K562 (cell line): Measurements from ENCODE around the gene VPS37D. TPM values are rescaled to one million over a fixed set of nuclear protein-coding genes. Genes with fewer than 3 reads are reported as not detected.

Source experiments
- ARNT ChIP-seq, 2 experiments: fragments of 450-650 bp; IDR thresholded peaks; 2 replicates each; pipeline ENCODE4 v1.6.1; 2016; ENCODE audit warnings: mild to moderate bottlenecking in 1 of 2
- ATF6 ChIP-seq: sonication (generic); formaldehyde crosslinking; IDR thresholded peaks from 2 replicates; pipeline ENCODE4 v1.4.0; 2020; ENCODE audit warnings: mild to moderate bottlenecking, missing genetic modification reagents
- BCOR ChIP-seq: fragments of 450-650 bp; IDR thresholded peaks from 2 replicates; pipeline ENCODE4 v1.6.1; 2016
- FIP1L1 ChIP-seq: fragments of 200-400 bp; formaldehyde crosslinking; IDR thresholded peaks from 2 replicates; pipeline ENCODE4 v1.6.1; 2018; ENCODE audit warnings: mild to moderate bottlenecking, low read depth, low read length; ENCODE audit not compliant: poor library complexity, severe bottlenecking
- FOXA1 ChIP-seq: fragments of 450-650 bp; IDR thresholded peaks from 2 replicates; pipeline ENCODE4 v1.6.1; 2016; ENCODE audit warnings: mild to moderate bottlenecking, borderline replicate concordance
- FOXP4 ChIP-seq: sonication (generic); formaldehyde crosslinking; IDR thresholded peaks from 2 replicates; pipeline ENCODE4 v1.8.0; 2022; ENCODE audit warnings: mild to moderate bottlenecking, missing genetic modification reagents, borderline replicate concordance
- GTF2E2 ChIP-seq: fragments of 200-800 bp; sonication (Bioruptor generic); IDR thresholded peaks from 2 replicates; pipeline ENCODE4 v1.6.1; 2016; ENCODE audit warnings: missing genetic modification characterization, missing compliant biosample characterization
- HBP1 ChIP-seq: fragments of 450-650 bp; formaldehyde crosslinking; IDR thresholded peaks from 2 replicates; pipeline ENCODE4 v1.4.0; 2022; ENCODE audit warnings: missing genetic modification characterization
- HDAC2 ChIP-seq: fragments of 450-650 bp; IDR thresholded peaks from 2 replicates; pipeline ENCODE4 v1.6.1; 2016; ENCODE audit warnings: mild to moderate bottlenecking
- KLF1 ChIP-seq: fragments of 450-650 bp; IDR thresholded peaks from 2 replicates; pipeline ENCODE4 v1.6.1; 2016; ENCODE audit warnings: missing genetic modification characterization, missing compliant biosample characterization
- LCOR ChIP-seq: sonication (generic); formaldehyde crosslinking; IDR thresholded peaks from 2 replicates; pipeline ENCODE4 v1.8.0; 2022; ENCODE audit warnings: mild to moderate bottlenecking, missing genetic modification reagents
- MCM7 ChIP-seq, 2 experiments: fragments of 450-650 bp; IDR thresholded peaks; 2 replicates each; pipeline ENCODE4 v1.6.1; 2016 to 2018
- MED1 ChIP-seq: sonication (generic); formaldehyde crosslinking; IDR thresholded peaks from 2 replicates; pipeline ENCODE4 v1.8.1; 2023; ENCODE audit warnings: missing genetic modification reagents, borderline replicate concordance
- NFE2 ChIP-seq: IDR thresholded peaks from 2 replicates; pipeline ENCODE4 v1.6.1; 2014; ENCODE audit warnings: antibody characterized with exemption, low read depth
- NFIC ChIP-seq: fragments of 450-650 bp; IDR thresholded peaks from 2 replicates; pipeline ENCODE4 v1.6.1; 2017; ENCODE audit warnings: mild to moderate bottlenecking, inconsistent platforms
- NONO ChIP-seq, 2 experiments: fragments of 200-400 bp in 1 of 2; fragments of 450-650 bp in 1 of 2; formaldehyde crosslinking in 1 of 2; IDR thresholded peaks; 2 replicates each; pipeline ENCODE4 v1.6.1; 2017; ENCODE audit warnings: low read depth in 2 of 2, mild to moderate bottlenecking in 2 of 2, moderate library complexity in 2 of 2, low read length in 1 of 2
- PRMT5 ChIP-seq: sonication (generic); formaldehyde crosslinking; IDR thresholded peaks from 2 replicates; pipeline ENCODE4 v1.5.0; 2020; ENCODE audit warnings: missing genetic modification reagents
- RBM39 ChIP-seq: fragments of 200-400 bp; formaldehyde crosslinking; optimal IDR thresholded peaks from 2 replicates; pipeline ENCODE3; 2018; ENCODE audit warnings: low read depth, low read length
- RCOR1 ChIP-seq, 2 experiments: IDR thresholded peaks; 2 replicates each; pipeline ENCODE4 v1.6.1; 2012; ENCODE audit warnings: low read depth in 2 of 2, low read length in 2 of 2, borderline replicate concordance in 1 of 2, improper control_type of control experiment in 1 of 2
- SMARCA5 ChIP-seq: fragments of 450-650 bp; IDR thresholded peaks from 2 replicates; pipeline ENCODE4 v1.6.1; 2016
- ZBTB12 ChIP-seq: fragments of 250-450 bp; sonication (Bioruptor Pico); IDR thresholded peaks from 2 replicates; pipeline ENCODE4 v1.4.0; 2020
- ZFPM2 ChIP-seq: fragments of 250-450 bp; sonication (Bioruptor Pico); IDR thresholded peaks from 2 replicates; pipeline ENCODE4 v1.5.1; 2022; ENCODE audit warnings: mild to moderate bottlenecking
- ZNF232 ChIP-seq: sonication (generic); formaldehyde crosslinking; IDR thresholded peaks from 2 replicates; pipeline ENCODE4 v1.8.0; 2022; ENCODE audit warnings: mild to moderate bottlenecking, missing genetic modification reagents
- ZNF436 ChIP-seq: fragments of 250-450, 450-650 bp; sonication (Bioruptor Pico); formaldehyde crosslinking; IDR thresholded peaks from 2 replicates; pipeline ENCODE4 v1.7.0; 2020; ENCODE audit warnings: mild to moderate bottlenecking
- ZNF57 ChIP-seq: fragments of 450-650 bp; formaldehyde crosslinking; IDR thresholded peaks from 2 replicates; pipeline ENCODE4 v1.4.0; 2020; ENCODE audit warnings: mild to moderate bottlenecking, moderate library complexity
- polyA plus RNA-seq, 8 experiments: library from polyadenylated mRNA; depleted of rRNA in 4 of 8; stranded (reverse) in 5 of 8; unstranded in 3 of 8; fragments of >200 nt; fragmentation: Nextera tagmentation in 2 of 8; fragmentation: Illumina TruSeq in 1 of 8; extraction: Ambion mirVana in 2 of 8; extraction: Trizol in 1 of 8; gene quantifications; 2 replicates each; pipeline versions ENCODE4 v1.2.1 to v1.2.3, GENCODE V29; 2011 to 2014; ENCODE audit warnings: inconsistent platforms in 1 of 8, missing spikeins in 1 of 8
- total RNA-seq, 7 experiments: library from RNA; depleted of rRNA in 6 of 7; stranded (reverse); fragments of >200 nt in 6 of 7; fragmentation: Illumina TruSeq in 2 of 7; extraction: Trizol in 2 of 7; gene quantifications; 2 replicates each; pipeline versions ENCODE4 v1.2.1 to v1.2.3, GENCODE V29; 2011 to 2021; ENCODE audit warnings: low replicate concordance in 1 of 7

The VPS37D gene
- total and polyA plus RNA-seq, 9 of the 15 experiments (the other 6 are each of a cell fraction or from before 2014, with no cell fraction given): 0.25 to 2.3 (median 1.0) TPM; not detected in 3

GRCh38 chr7:73716318-73716890 lies 48.8 kb downstream of the VPS37D start (continued):
- TF ChIP-seq ARNT (IDR thresholded peaks at IDR 0.05) (0 out of 4 replicates have a peak, but pooled peaks of 1 of the 2 experiments have one; percentile 3), FIP1L1 (no peak), FOXA1 (no peak), HBP1 (CRISPR knock-in tag) (no peak), ZBTB12 (CRISPR knock-in tag) (no peak), MCM7 (IDR thresholded peaks at IDR 0.05) (no peak), ZFPM2 (CRISPR knock-in tag) (no peak), FOXP4 (CRISPR knock-in tag) (no peak), MED1 (CRISPR knock-in tag) (no peak), RBM39 (no peak), NFIC (peak; percentile 10; the same call in 1 of the 2 replicates), NFE2 (no peak), ZNF57 (no peak), NONO (IDR thresholded peaks at IDR 0.05; ENCODE audit: low read depth in 2 of 2, low read length in 1 of 2) (no peak), PRMT5 (no peak), ZNF232 (CRISPR knock-in tag) (no peak), ATF6 (no peak), ZNF436 (peak; percentile 96), HDAC2 (peak; percentile 56; the same call in 1 of the 2 replicates), SMARCA5 (peak; percentile 89), RCOR1 (IDR thresholded peaks at IDR 0.05; ENCODE audit: borderline replicate concordance in 1 of 2, low read depth in 2 of 2, low read length in 2 of 2) (peak in 1 of 2 experiments; percentile 50; a peak in 1 of 4 replicates), LCOR (CRISPR knock-in tag) (0 out of 2 replicates have a peak, but pooled peaks have one; percentile 31), BCOR (peak; percentile 97), GTF2E2 (tag) (no peak), KLF1 (tag) (no peak)
